CD14-positive monocyte (primary cell): Measurements from ENCODE around the gene APOL1. TPM values are rescaled to one million over a fixed set of nuclear protein-coding genes. Genes with fewer than 3 reads are reported as not detected.
"Not testable (repeated sequence)": the region's sequence is repeated elsewhere in the genome, so short reads cannot be mapped to it uniquely, and the experiment has no call there.

Source experiments
- DNase-seq, 3 donors: peaks; one replicate each; pipeline ENCODE4 v3.0.0-alpha.2; 2011 to 2022
- H2AFZ ChIP-seq: 2 replicates; pipeline ENCODE4 v1.6.0; 2012; ENCODE audit warnings: mild to moderate bottlenecking, low read depth, low read length, inconsistent platforms; ENCODE audit not compliant: insufficient read depth, poor library complexity, severe bottlenecking
- H3K27ac ChIP-seq, 2 donors: 1 replicate in 1 of 2; 2 replicates in 1 of 2; pipeline ENCODE4 v1.5.1; 2012 to 2013; ENCODE audit warnings: low read length in 2 of 2, control low read depth in 1 of 2, inconsistent platforms in 1 of 2, low read depth in 1 of 2, mild to moderate bottlenecking in 1 of 2
- H3K27me3 ChIP-seq, 2 donors: one replicate each; pipeline versions ENCODE4 v1.6.0 to v1.6.1; 2011 to 2013; ENCODE audit warnings: low read length in 2 of 2; ENCODE audit not compliant: control insufficient read depth in 2 of 2, insufficient read depth in 2 of 2
- H3K36me3 ChIP-seq, 2 donors: replicated peaks in 1 of 2; 1 replicate in 1 of 2; 2 replicates in 1 of 2; pipeline versions ENCODE4 v1.5.1 to v1.6.1; 2012 to 2013; ENCODE audit warnings: low read length in 2 of 2, control low read depth in 1 of 2, inconsistent platforms in 1 of 2, mild to moderate bottlenecking in 1 of 2; ENCODE audit not compliant: insufficient read depth in 2 of 2, control insufficient read depth in 1 of 2
- H3K4me1 ChIP-seq, 2 donors: 1 replicate in 1 of 2; 2 replicates in 1 of 2; pipeline versions ENCODE4 v1.5.1 to v1.6.1; 2012 to 2013; ENCODE audit warnings: low read length in 2 of 2, control low read depth in 1 of 2, inconsistent platforms in 1 of 2, mild to moderate bottlenecking in 1 of 2, moderate library complexity in 1 of 2; ENCODE audit not compliant: insufficient read depth in 2 of 2, control insufficient read depth in 1 of 2
- H3K4me2 ChIP-seq: replicated peaks from 2 replicates; pipeline ENCODE3; 2012; ENCODE audit warnings: low read length, moderate library complexity, mild to moderate bottlenecking; ENCODE audit not compliant: poor library complexity, severe bottlenecking; ENCODE audit errors: extremely low read depth
- H3K4me3 ChIP-seq, 3 experiments: fragments of 200-600 bp in 1 of 3; sonication (generic) in 1 of 3; replicated peaks in 1 of 3; 1 replicate in 2 of 3; 2 replicates in 1 of 3; pipeline ENCODE4 v1.5.1; 2011 to 2013; ENCODE audit warnings: low read length in 3 of 3, mild to moderate bottlenecking in 3 of 3, control low read depth in 2 of 3, low read depth in 2 of 3, inconsistent platforms in 1 of 3, moderate library complexity in 1 of 3
- H3K79me2 ChIP-seq: 2 replicates; pipeline ENCODE4 v1.6.0; 2012; ENCODE audit warnings: mild to moderate bottlenecking, control low read depth, inconsistent platforms, low read length, moderate library complexity; ENCODE audit not compliant: insufficient read depth
- H3K9ac ChIP-seq: 2 replicates; pipeline ENCODE4 v1.6.0; 2017; ENCODE audit warnings: low read length, mild to moderate bottlenecking; ENCODE audit not compliant: insufficient read depth, poor library complexity, severe bottlenecking
- H3K9me3 ChIP-seq, 2 donors: replicated peaks in 1 of 2; 1 replicate in 1 of 2; 2 replicates in 1 of 2; pipeline versions ENCODE4 v1.5.1 to v1.6.1; 2012 to 2013; ENCODE audit warnings: low read length in 2 of 2, control low read depth in 1 of 2; ENCODE audit not compliant: control insufficient read depth in 1 of 2, insufficient read depth in 1 of 2
- H4K20me1 ChIP-seq: 2 replicates; pipeline ENCODE4 v1.6.0; 2012; ENCODE audit warnings: mild to moderate bottlenecking, low read length, control low read depth, moderate library complexity; ENCODE audit not compliant: insufficient read depth
- H3K27ac Mint-ChIP-seq, 7 donors: one replicate each; pipeline ENCODE4 v1.8.0; 2020; ENCODE audit warnings: mild to moderate bottlenecking in 7 of 7, mixed read lengths in 7 of 7, moderate library complexity in 6 of 7, inconsistent platforms in 2 of 7
- H3K27me3 Mint-ChIP-seq, 3 donors: one replicate each; pipeline ENCODE4 v1.8.0; 2021 to 2022; ENCODE audit warnings: low read depth in 3 of 3, mild to moderate bottlenecking in 3 of 3, mixed read lengths in 3 of 3, moderate library complexity in 3 of 3, inconsistent platforms in 1 of 3
- H3K36me3 Mint-ChIP-seq, 2 donors: one replicate each; pipeline ENCODE4 v1.8.0; 2020; ENCODE audit warnings: mixed read lengths in 2 of 2, inconsistent platforms in 1 of 2, mild to moderate bottlenecking in 1 of 2
- H3K4me1 Mint-ChIP-seq: one replicate; pipeline ENCODE4 v1.8.0; 2020; ENCODE audit warnings: mild to moderate bottlenecking, mixed read lengths
- H3K4me3 Mint-ChIP-seq, 2 donors: one replicate each; pipeline ENCODE4 v1.8.0; 2020; ENCODE audit warnings: mild to moderate bottlenecking in 2 of 2, mixed read lengths in 2 of 2, moderate library complexity in 1 of 2
- H3K9me3 Mint-ChIP-seq, 7 donors: one replicate each; pipeline ENCODE4 v1.8.0; 2020 to 2022; ENCODE audit warnings: mixed read lengths in 7 of 7, mild to moderate bottlenecking in 6 of 7, moderate library complexity in 6 of 7, inconsistent platforms in 2 of 7
- WGBS: methylation state at CpG from one replicate; pipeline ENCODE4 v1.1.5; 2013; ENCODE audit warnings: missing lambda C conversion rate; ENCODE audit not compliant: insufficient coverage; 5-methylcytosine and 5-hydroxymethylcytosine counted together
- intact Hi-C, 2 donors: fragments of 100-400 bp; cut with micrococcal nuclease; formaldehyde crosslinking; loops; one replicate each; pipeline versions ENCODE4 v1.15.0 to v1.15.1; 2023
- polyA plus RNA-seq, 3 donors: library from polyadenylated mRNA; depleted of rRNA in 1 of 3; unstranded in 2 of 3; stranded (reverse) in 1 of 3; fragments of 300-500 nt in 2 of 3; fragments of >200 nt in 1 of 3; fragmentation: Illumina TruSeq in 2 of 3; gene quantifications; 1 replicate in 2 of 3; 2 replicates in 1 of 3; pipeline ENCODE4 v1.2.3, GENCODE V29; 2012 to 2021
- TF ChIP-seq, protein P1 (sequence below): fragments of 200-600 bp; IDR thresholded peaks from one replicate; pipeline ENCODE4 v1.8.0; 2022; ENCODE audit warnings: antibody characterized with exemption, mild to moderate bottlenecking

APOL1 gene
- polyA plus RNA-seq, 3 donors = 3.4 to 7.5 (median 6.1) TPM

DNA sequence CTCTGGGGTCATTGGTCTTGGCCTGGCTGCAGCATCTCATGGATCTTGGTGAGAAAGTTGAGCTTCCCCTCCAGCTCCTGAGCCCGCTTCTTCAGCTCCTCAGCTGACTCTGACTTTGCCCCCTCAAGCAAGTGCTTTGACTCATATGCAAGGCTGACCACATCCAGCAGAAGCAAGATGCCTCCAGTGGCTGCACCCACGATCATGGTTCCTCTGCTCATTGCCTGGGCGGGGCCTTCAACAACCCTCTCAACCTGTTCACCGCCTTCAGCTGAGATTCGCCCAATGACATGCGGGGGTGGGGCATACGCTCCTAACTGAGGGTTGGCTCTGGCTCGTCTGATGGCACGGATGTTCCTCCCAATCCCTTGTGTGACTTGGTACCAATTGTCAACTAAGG is 25.5 kb upstream of the APOL1 start:
- H4K20me1 ChIP-seq = peaks cover 13% of the 10 kb centered on the region
- no peaks in the 10 kb centered on the region for H3K27me3 ChIP-seq
- no peaks in the 10 kb centered on the region for H3K79me2 ChIP-seq
- no peaks in the 10 kb centered on the region for H3K4me1 Mint-ChIP-seq
- no peak overlapping the region for H3K4me2 ChIP-seq
- H3K9ac ChIP-seq = no peak overlapping the region
- intact Hi-C loops = no loop called here
- no peak overlapping the region for H3K27ac ChIP-seq
- peaks cover 69 to 76% of the 10 kb centered on the region in 2 donors for H3K36me3 Mint-ChIP-seq
- H3K27ac Mint-ChIP-seq = peak overlapping the region in 1 of 7 donors; percentile 53
- 87% methylated on average over 8 of the region's 9 CpGs for WGBS
- H3K4me1 ChIP-seq = no peaks in the 10 kb centered on the region
- no peak overlapping the region for H2AFZ ChIP-seq
- H3K4me3 Mint-ChIP-seq = no peak overlapping the region
- no peaks in the 10 kb centered on the region for H3K9me3 Mint-ChIP-seq
- DNase-seq = no peak
- H3K27me3 Mint-ChIP-seq = peaks cover 0 to 2% (median 2%) of the 10 kb centered on the region in 3 donors
- no peaks in the 10 kb centered on the region for H3K9me3 ChIP-seq
- peaks cover 45 to 64% of the 10 kb centered on the region in 2 donors for H3K36me3 ChIP-seq
- no peak overlapping the region for H3K4me3 ChIP-seq
- TF ChIP-seq, protein P1, sequence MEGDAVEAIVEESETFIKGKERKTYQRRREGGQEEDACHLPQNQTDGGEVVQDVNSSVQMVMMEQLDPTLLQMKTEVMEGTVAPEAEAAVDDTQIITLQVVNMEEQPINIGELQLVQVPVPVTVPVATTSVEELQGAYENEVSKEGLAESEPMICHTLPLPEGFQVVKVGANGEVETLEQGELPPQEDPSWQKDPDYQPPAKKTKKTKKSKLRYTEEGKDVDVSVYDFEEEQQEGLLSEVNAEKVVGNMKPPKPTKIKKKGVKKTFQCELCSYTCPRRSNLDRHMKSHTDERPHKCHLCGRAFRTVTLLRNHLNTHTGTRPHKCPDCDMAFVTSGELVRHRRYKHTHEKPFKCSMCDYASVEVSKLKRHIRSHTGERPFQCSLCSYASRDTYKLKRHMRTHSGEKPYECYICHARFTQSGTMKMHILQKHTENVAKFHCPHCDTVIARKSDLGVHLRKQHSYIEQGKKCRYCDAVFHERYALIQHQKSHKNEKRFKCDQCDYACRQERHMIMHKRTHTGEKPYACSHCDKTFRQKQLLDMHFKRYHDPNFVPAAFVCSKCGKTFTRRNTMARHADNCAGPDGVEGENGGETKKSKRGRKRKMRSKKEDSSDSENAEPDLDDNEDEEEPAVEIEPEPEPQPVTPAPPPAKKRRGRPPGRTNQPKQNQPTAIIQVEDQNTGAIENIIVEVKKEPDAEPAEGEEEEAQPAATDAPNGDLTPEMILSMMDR = no peak

DNA sequence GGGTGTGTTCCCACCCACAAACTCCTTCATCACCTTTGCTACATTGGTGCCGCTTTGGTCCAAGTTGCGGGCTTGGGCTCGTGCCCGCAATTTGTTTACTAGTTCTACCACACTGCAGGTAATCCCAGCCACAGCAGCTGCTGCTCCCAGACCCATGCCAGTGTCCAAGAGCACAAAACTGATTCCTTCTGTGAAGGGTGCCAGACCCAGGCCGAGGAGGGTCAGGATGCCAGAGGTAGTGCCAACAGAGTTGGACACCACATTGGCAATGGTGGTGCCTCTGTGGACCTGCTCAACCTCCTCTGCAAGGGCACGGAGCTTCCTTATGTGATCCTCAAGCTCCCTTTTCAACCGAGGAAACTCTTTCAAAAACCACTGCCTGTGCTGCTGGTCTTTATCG is 25.1 kb upstream of the APOL1 start:
- H3K27ac ChIP-seq = no peak overlapping the region
- no peaks in the 10 kb centered on the region for H3K79me2 ChIP-seq
- 96% methylated on average over 6 of the region's 8 CpGs for WGBS
- H3K27me3 Mint-ChIP-seq = peaks cover 0 to 2% (median 0%) of the 10 kb centered on the region in 3 donors
- no peaks in the 10 kb centered on the region for H3K9me3 ChIP-seq
- no peaks in the 10 kb centered on the region for H3K9me3 Mint-ChIP-seq
- no peak overlapping the region for H3K9ac ChIP-seq
- H3K4me3 Mint-ChIP-seq = no peak overlapping the region
- peak overlapping the region in 1 of 7 donors; percentile 8 for H3K27ac Mint-ChIP-seq
- intact Hi-C loops = no loop called here
- H3K36me3 ChIP-seq = peaks cover 49 to 68% of the 10 kb centered on the region in 2 donors
- peaks cover 0 to under 1% of the 10 kb centered on the region in 2 donors for H3K4me1 ChIP-seq
- H3K4me3 ChIP-seq = no peak overlapping the region
- TF ChIP-seq, protein P1 = no peak
- H4K20me1 ChIP-seq = peaks cover 17% of the 10 kb centered on the region
- no peak overlapping the region for H3K4me2 ChIP-seq
- no peaks in the 10 kb centered on the region for H3K27me3 ChIP-seq
- DNase-seq = no peak
- no peak overlapping the region for H2AFZ ChIP-seq
- H3K36me3 Mint-ChIP-seq = peaks cover 73 to 80% of the 10 kb centered on the region in 2 donors
- peaks cover under 1% of the 10 kb centered on the region for H3K4me1 Mint-ChIP-seq

DNA sequence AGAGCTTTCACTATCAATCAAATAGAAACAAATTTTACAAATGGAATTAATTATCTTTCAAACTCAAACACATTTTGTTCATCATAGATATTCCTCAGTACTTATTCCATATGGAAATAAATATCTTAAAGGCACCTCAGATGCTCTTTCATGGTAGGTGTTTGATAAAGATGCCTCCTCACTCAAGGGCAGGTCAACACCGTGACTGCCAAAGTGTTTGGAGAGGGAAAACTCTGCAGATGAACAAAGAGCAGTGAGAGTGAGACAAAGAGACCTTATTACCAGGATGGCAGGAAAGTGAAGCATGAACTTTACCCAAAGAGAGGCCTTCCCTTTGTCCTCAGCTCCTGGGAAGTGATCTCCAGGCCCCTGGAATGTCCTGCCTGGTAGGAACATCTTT is 24.6 kb upstream of the APOL1 start:
- H3K79me2 ChIP-seq, H3K27me3 Mint-ChIP-seq, intact Hi-C loops, H3K4me1 ChIP-seq, H3K9me3 ChIP-seq, H3K27ac ChIP-seq, H3K4me3 Mint-ChIP-seq, H3K27ac Mint-ChIP-seq, H3K4me1 Mint-ChIP-seq, H3K9ac ChIP-seq, H2AFZ ChIP-seq, H3K27me3 ChIP-seq, H3K4me2 ChIP-seq, H3K9me3 Mint-ChIP-seq, DNase-seq, H3K4me3 ChIP-seq: not testable (repeated sequence)
- Histone ChIP-seq H3K36me3 (peaks cover 54 to 74% of the 10 kb centered on the region in 2 donors), H4K20me1 (peaks cover 22% of the 10 kb centered on the region)
- H3K36me3 Mint-ChIP-seq = peaks cover 79 to 86% of the 10 kb centered on the region in 2 donors
- WGBS = no CpG with 5 or more reads among the region's 1 CpG
